Esophagus muscularis mucosa (tissue), 4 donors: ENCODE measurements around the gene GRK1. TPM values are rescaled to one million over a fixed set of nuclear protein-coding genes. Genes with fewer than 3 reads are reported as not detected.

ENCODE experiments used
- DNase-seq: peaks from one replicate; pipeline ENCODE4 v3.0.0-alpha.2; 2017; ENCODE audit errors: extremely low spot score
- H3K27ac ChIP-seq, 4 donors: fragments of 200-600 bp; sonication (generic); replicated peaks in 1 of 4; 1 replicate in 3 of 4; 2 replicates in 1 of 4; pipeline ENCODE4 v1.5.1; 2016 to 2019; ENCODE audit warnings: mild to moderate bottlenecking in 1 of 4
- H3K27me3 ChIP-seq, 4 donors: fragments of 200-600 bp; sonication (generic); one replicate each; pipeline versions ENCODE4 v1.5.1 to v1.6.0; 2016 to 2019
- H3K36me3 ChIP-seq, 4 donors: fragments of 200-600 bp; sonication (generic); one replicate each; pipeline ENCODE4 v1.5.1; 2016 to 2019
- H3K4me1 ChIP-seq, 4 donors: fragments of 200-600 bp; sonication (generic); one replicate each; pipeline ENCODE4 v1.5.1; 2016 to 2019
- H3K4me3 ChIP-seq, 4 donors: fragments of 200-600 bp; sonication (generic); 1 replicate in 2 of 4; 2 replicates in 2 of 4; pipeline ENCODE4 v1.5.1; 2016 to 2019; ENCODE audit warnings: mild to moderate bottlenecking in 4 of 4, moderate library complexity in 1 of 4
- H3K9me3 ChIP-seq, 4 donors: fragments of 200-600 bp; sonication (generic); 1 replicate in 3 of 4; 2 replicates in 1 of 4; pipeline ENCODE4 v1.5.1; 2016 to 2019
- CTCF ChIP-seq, 3 experiments: fragments of 200-600 bp in 2 of 3; fragments of 450-650 bp in 1 of 3; sonication (generic) in 2 of 3; IDR thresholded peaks; one replicate each; pipeline ENCODE4 v1.5.1; 2017 to 2019; ENCODE audit warnings: antibody characterized with exemption in 3 of 3, mild to moderate bottlenecking in 2 of 3, moderate library complexity in 1 of 3
- EP300 ChIP-seq: sonication (generic); formaldehyde crosslinking; IDR thresholded peaks from one replicate; pipeline ENCODE4 v1.6.1; 2017; ENCODE audit warnings: antibody characterized with exemption
- POLR2A ChIP-seq: fragments of 450-650 bp; IDR thresholded peaks from one replicate; pipeline ENCODE4 v1.6.1; 2017; ENCODE audit warnings: antibody characterized with exemption, moderate library complexity, mild to moderate bottlenecking, low read depth
- POLR2AphosphoS5 ChIP-seq, 2 donors: sonication (generic); formaldehyde crosslinking; IDR thresholded peaks; one replicate each; pipeline ENCODE4 v1.6.1; 2017; ENCODE audit warnings: antibody characterized with exemption in 2 of 2
- WGBS: methylation state at CpG from one replicate; pipeline ENCODE4 v1.1.5; 2018; 5-methylcytosine and 5-hydroxymethylcytosine counted together
- intact Hi-C: fragments of 100-400 bp; cut with DNase I; formaldehyde crosslinking; loops from one replicate; pipeline ENCODE4 v1.15.1; 2023
- total RNA-seq, 4 donors: library from RNA; depleted of rRNA; stranded (reverse); fragments of >200 nt; gene quantifications; one replicate each; pipeline versions ENCODE4 v1.1.0 to v1.2.1, GENCODE V29; 2016

GRK1 gene
- total RNA-seq, 4 donors from 2014 or later = under 0.01 TPM; not detected in 3

GRCh38 chr13:113638173-113638746 is 28.8 kb upstream of the GRK1 start:
- 98% methylated on average over 37 of the region's 37 CpGs for WGBS
- no peak for DNase-seq
- TF ChIP-seq POLR2A (no peak), CTCF (IDR thresholded peaks at IDR 0.05) (no peak), POLR2AphosphoS5 (IDR thresholded peaks at IDR 0.05) (no peak), EP300 (no peak)
- H3K27ac ChIP-seq = no peak overlapping the region
- H3K9me3 ChIP-seq = no peaks in the 10 kb centered on the region
- no peaks in the 10 kb centered on the region for H3K27me3 ChIP-seq
- intact Hi-C loops = no loop called here
- no peak overlapping the region for H3K4me3 ChIP-seq
- H3K4me1 ChIP-seq = no peaks in the 10 kb centered on the region
- H3K36me3 ChIP-seq = peaks cover 26 to 75% (median 65%) of the 10 kb centered on the region in 4 donors

- no peak overlapping the region for H3K27ac ChIP-seq
- no peaks in the 10 kb centered on the region for H3K27me3 ChIP-seq
- no peak for TF ChIP-seq EP300
- TF ChIP-seq CTCF (IDR thresholded peaks at IDR 0.05) = no peak
- intact Hi-C loops = no loop called here
- H3K36me3 ChIP-seq = peaks cover 26 to 70% (median 60%) of the 10 kb centered on the region in 4 donors
- H3K4me3 ChIP-seq = no peak overlapping the region
- no peak for DNase-seq
- 86% methylated on average over 8 of the region's 8 CpGs for WGBS
- no peaks in the 10 kb centered on the region for H3K4me1 ChIP-seq
- H3K9me3 ChIP-seq = no peaks in the 10 kb centered on the region
Observed at GRCh38 chr13:113638806-113639205, 28.2 kb upstream of the GRK1 start.

GRCh38 chr13:113639616-113640262 is 27.3 kb upstream of the GRK1 start:
- no peak for DNase-seq
- no peak overlapping the region for H3K4me3 ChIP-seq
- peaks cover 26 to 61% (median 51%) of the 10 kb centered on the region in 4 donors for H3K36me3 ChIP-seq

GRCh38 chr13:113641426-113641825 is 25.6 kb upstream of the GRK1 start:
- TF ChIP-seq POLR2AphosphoS5 (IDR thresholded peaks at IDR 0.05) = no peak
- no peak for TF ChIP-seq EP300
- no peak for TF ChIP-seq POLR2A
- no peak for TF ChIP-seq CTCF (IDR thresholded peaks at IDR 0.05)
- no peaks in the 10 kb centered on the region for H3K27me3 ChIP-seq
- intact Hi-C loops = no loop called here

More at GRCh38 chr13:113639616-113640262, 27.3 kb upstream of the GRK1 start:
- Histone ChIP-seq H3K4me1 (no peaks in the 10 kb centered on the region), H3K27me3 (no peaks in the 10 kb centered on the region), H3K9me3 (no peaks in the 10 kb centered on the region), H3K27ac (no peak overlapping the region)
- intact Hi-C loops = no loop called here
- 87% methylated on average over 27 of the region's 27 CpGs for WGBS
- no peak for TF ChIP-seq CTCF (IDR thresholded peaks at IDR 0.05)
- TF ChIP-seq POLR2AphosphoS5 (IDR thresholded peaks at IDR 0.05) = no peak
- no peak for TF ChIP-seq POLR2A
- TF ChIP-seq EP300 = no peak

GRCh38 chr13:113642563-113642962 is 24.5 kb upstream of the GRK1 start:
- Histone ChIP-seq H3K27ac (no peak overlapping the region), H3K4me3 (no peak overlapping the region), H3K27me3 (no peaks in the 10 kb centered on the region), H3K36me3 (peaks cover 13 to 32% (median 22%) of the 10 kb centered on the region in 4 donors), H3K4me1 (peaks cover 4 to 11% (median 9%) of the 10 kb centered on the region in 4 donors), H3K9me3 (no peaks in the 10 kb centered on the region)
- TF ChIP-seq POLR2AphosphoS5 (IDR thresholded peaks at IDR 0.05) = no peak
- TF ChIP-seq CTCF (IDR thresholded peaks at IDR 0.05) = no peak
- intact Hi-C loops = no loop called here
- WGBS = 92% methylated on average over 2 of the region's 2 CpGs
- DNase-seq = no peak

More at GRCh38 chr13:113641426-113641825, 25.6 kb upstream of the GRK1 start:
- no peak for DNase-seq
- whole genome bisulfite sequencing = 85% methylated on average over 7 of the region's 7 CpGs
- H3K9me3 ChIP-seq = no peaks in the 10 kb centered on the region
- H3K4me3 ChIP-seq = no peak overlapping the region
- H3K27ac ChIP-seq = no peak overlapping the region
- peaks cover 25 to 44% (median 34%) of the 10 kb centered on the region in 4 donors for H3K36me3 ChIP-seq
- H3K4me1 ChIP-seq = no peaks in the 10 kb centered on the region
